A549 (cell line): ENCODE measurements around the gene ANXA5. TPM values are rescaled to one million over a fixed set of nuclear protein-coding genes. Genes with fewer than 3 reads are reported as not detected.
"Not testable (repeated sequence)": the region's sequence is repeated elsewhere in the genome, so short reads cannot be mapped to it uniquely, and the experiment has no call there.

Experiments
- ATAC-seq, 2 experiments: fragments of 200-7000 bp in 1 of 2; fragments of >200 bp in 1 of 2; cut with Nextera tagmentation in 1 of 2; cut with Tn5 transposase in 1 of 2; 3 replicates each; pipeline versions ENCODE4 v1.8.0 to v1.9.1; 2018 to 2020; ENCODE audit warnings: mild to moderate bottlenecking in 1 of 2, moderate library complexity in 1 of 2
- CTCF ChIA-PET: fragments of 300-600 bp; sonication (Branson Sonifier 250); formaldehyde crosslinking; extraction: SDS; loops from one replicate; lab custom pipeline; 2021; ENCODE audit warnings: antibody characterized with exemption, inconsistent platforms; lab: Yijun Ruan, JAX
- POLR2A ChIA-PET: fragments of 350-600 bp; formaldehyde crosslinking; extraction: SDS; loops from one replicate; lab custom pipeline; 2021; ENCODE audit warnings: antibody characterized with exemption, inconsistent platforms; lab: Yijun Ruan, JAX
- DNase-seq, 2 experiments: peaks; one replicate each; pipeline versions ENCODE4 v3.0.0 to v3.0.0-alpha.2; 2011 to 2016; ENCODE audit warnings: low read depth in 1 of 2, low spot score in 1 of 2
- FAIRE-seq: peaks from 2 replicates; lab custom pipeline; 2011; peaks lifted over from hg19 to GRCh38; lab: Jason Lieb, UNC
- H3K27ac ChIP-seq, 2 experiments: fragments of >200 bp; sonication (Bioruptor Twin); formaldehyde crosslinking; 3 replicates each; pipeline ENCODE4 v1.5.1; 2016 to 2017
- H3K4me1 ChIP-seq: fragments of >200 bp; sonication (Bioruptor Twin); formaldehyde crosslinking; 3 replicates; pipeline ENCODE4 v1.6.1; 2016
- H3K4me2 ChIP-seq: fragments of >200 bp; sonication (Bioruptor Twin); formaldehyde crosslinking; 3 replicates; pipeline ENCODE4 v1.6.1; 2016
- H3K4me3 ChIP-seq: fragments of >200 bp; sonication (Bioruptor Twin); formaldehyde crosslinking; 3 replicates; pipeline ENCODE4 v1.5.1; 2016
- H3K9me3 ChIP-seq: fragments of >200 bp; sonication (Bioruptor Twin); formaldehyde crosslinking; 3 replicates; pipeline ENCODE4 v1.6.1; 2016
- CBX2 ChIP-seq: fragments of 200-600 bp; sonication (generic); IDR thresholded peaks from 2 replicates; pipeline ENCODE4 v1.6.1; 2016; ENCODE audit warnings: low read depth, mild to moderate bottlenecking, borderline replicate concordance
- EP300 ChIP-seq, 2 experiments: fragments of >200 bp; sonication (Bioruptor Twin); formaldehyde crosslinking; IDR thresholded peaks; 2 replicates in 1 of 2; 3 replicates in 1 of 2; pipeline ENCODE4 v1.6.1; 2016 to 2017
- ESRRA ChIP-seq: fragments of 150-350 bp; IDR thresholded peaks from 2 replicates; pipeline ENCODE4 v1.6.1; 2014; ENCODE audit warnings: mild to moderate bottlenecking, low read length, borderline replicate concordance
- HES2 ChIP-seq: fragments of >200 bp; sonication (Bioruptor Twin); formaldehyde crosslinking; IDR thresholded peaks from 2 replicates; pipeline ENCODE4 v1.6.1; 2016
- HEYL ChIP-seq: fragments of 250-450 bp; sonication (Bioruptor Pico); IDR thresholded peaks from 2 replicates; pipeline ENCODE4 v1.8.0; 2021; ENCODE audit warnings: mild to moderate bottlenecking, moderate library complexity
- HOXA7 ChIP-seq: fragments of 250-450 bp; sonication (Bioruptor Pico); IDR thresholded peaks from 2 replicates; pipeline ENCODE4 v1.5.0; 2020; ENCODE audit warnings: mild to moderate bottlenecking, moderate library complexity
- HOXB13 ChIP-seq: fragments of 250-450 bp; sonication (Bioruptor Pico); IDR thresholded peaks from 2 replicates; pipeline ENCODE4 v1.5.0; 2020; ENCODE audit warnings: low read depth, mild to moderate bottlenecking, moderate library complexity
- JUN ChIP-seq, 2 experiments: fragments of >200 bp; sonication (Bioruptor Twin); formaldehyde crosslinking; IDR thresholded peaks; 2 replicates in 1 of 2; 3 replicates in 1 of 2; pipeline ENCODE4 v1.6.1; 2016 to 2017
- NPAS2 ChIP-seq: fragments of 250-450 bp; sonication (Bioruptor Pico); IDR thresholded peaks from 2 replicates; pipeline ENCODE4 v1.8.0; 2022; ENCODE audit warnings: mild to moderate bottlenecking, moderate library complexity, borderline replicate concordance
- NR3C1 ChIP-seq: fragments of >200 bp; sonication (Bioruptor Twin); formaldehyde crosslinking; IDR thresholded peaks from 3 replicates; pipeline ENCODE4 v1.6.1; 2017
- POLR2AphosphoS2 ChIP-seq: conservative IDR thresholded peaks from 2 replicates; pipeline ENCODE4 v1.6.1; 2012; ENCODE audit warnings: low read length, improper control_type of control experiment, inconsistent platforms
- RAD21 ChIP-seq, 2 experiments: fragments of >200 bp in 1 of 2; sonication (Bioruptor Twin) in 1 of 2; formaldehyde crosslinking in 1 of 2; IDR thresholded peaks in 1 of 2; conservative IDR thresholded peaks in 1 of 2; 2 replicates in 1 of 2; 3 replicates in 1 of 2; pipeline ENCODE4 v1.6.1; 2012 to 2018; ENCODE audit warnings: inconsistent platforms in 1 of 2
- SMC3 ChIP-seq: fragments of >200 bp; sonication (Bioruptor Twin); formaldehyde crosslinking; IDR thresholded peaks from 3 replicates; pipeline ENCODE4 v1.6.1; 2018; ENCODE audit warnings: inconsistent platforms
- TFCP2L1 ChIP-seq: fragments of 250-450 bp; sonication (Bioruptor Pico); IDR thresholded peaks from 2 replicates; pipeline ENCODE4 v1.5.0; 2021; ENCODE audit warnings: mild to moderate bottlenecking
- ZC3H11A ChIP-seq: fragments of 450-650 bp; IDR thresholded peaks from 2 replicates; pipeline ENCODE4 v1.6.1; 2014; ENCODE audit warnings: antibody characterized with exemption, mild to moderate bottlenecking
- WGBS: methylation state at CpG from one replicate; pipeline ENCODE4 v1.1.6; 2017; ENCODE audit errors: missing lambda C conversion rate; 5-methylcytosine and 5-hydroxymethylcytosine counted together
- polyA plus RNA-seq, 4 experiments: library from polyadenylated mRNA; depleted of rRNA in 3 of 4; stranded (reverse); fragments of >200 nt; fragmentation: RNase III in 1 of 4; extraction: RNeasy Plus Mini Kit Qiagen cat#74134 plus additional on column Dnase treatment in 1 of 4; gene quantifications; 2 replicates in 3 of 4; 3 replicates in 1 of 4; pipeline ENCODE4 v1.2.3, GENCODE V29; 2011 to 2017
- TF ChIP-seq, protein P1 (sequence below): fragments of >200 bp; sonication (Bioruptor Twin); formaldehyde crosslinking; IDR thresholded peaks from 3 replicates; pipeline ENCODE4 v1.5.1; 2016

Gene ANXA5
- polyA plus RNA-seq, 2 of the 4 experiments (the other 2 are of a cell fraction), result 356 to 441 TPM

GRCh38 chr4:121666091-121666679, 30.6 kb downstream of the ANXA5 start:
- ChIA-PET CTCF (interaction anchor here (1.1 kb wide), 1 partner anchor 9 kb away, joined by 3 read pairs; no protein-coding TSS in a partner anchor), POLR2A (no interaction called here)
- Histone ChIP-seq H3K27ac (no peak overlapping the region), H3K4me1 (peaks cover 7% of the 10 kb centered on the region), H3K4me3 (no peak overlapping the region), H3K9me3 (no peaks in the 10 kb centered on the region), H3K4me2 (no peak overlapping the region)
- DNase-seq (no peak), ATAC-seq (no peak), FAIRE-seq (no peak)
- TF ChIP-seq RAD21 (conservative IDR thresholded peaks at IDR 0.05 in 1 of 2, IDR thresholded peaks at IDR 0.05 in 1 of 2) (no peak), JUN (IDR thresholded peaks at IDR 0.05) (no peak), HES2 (no peak), HOXA7 (CRISPR knock-in tag) (no peak)

GRCh38 chr4:121665371-121665770, 31.4 kb downstream of the ANXA5 start:
- POLR2A ChIA-PET, result no interaction called here
- CTCF ChIA-PET, result interaction anchor here (1.1 kb wide), 1 partner anchor 9 kb away, joined by 3 read pairs; no protein-coding TSS in a partner anchor
- DNase-seq (no peak), ATAC-seq (no peak), FAIRE-seq (no peak)
- TF ChIP-seq EP300 (IDR thresholded peaks at IDR 0.05) (no peak), POLR2AphosphoS2 (no peak), ZC3H11A (no peak), TFCP2L1 (CRISPR knock-in tag) (no peak), NPAS2 (no peak), ESRRA (no peak), CBX2 (no peak), HOXB13 (CRISPR knock-in tag) (no peak), HEYL (CRISPR knock-in tag) (no peak), SMC3 (no peak)
- TF ChIP-seq, protein P1, sequence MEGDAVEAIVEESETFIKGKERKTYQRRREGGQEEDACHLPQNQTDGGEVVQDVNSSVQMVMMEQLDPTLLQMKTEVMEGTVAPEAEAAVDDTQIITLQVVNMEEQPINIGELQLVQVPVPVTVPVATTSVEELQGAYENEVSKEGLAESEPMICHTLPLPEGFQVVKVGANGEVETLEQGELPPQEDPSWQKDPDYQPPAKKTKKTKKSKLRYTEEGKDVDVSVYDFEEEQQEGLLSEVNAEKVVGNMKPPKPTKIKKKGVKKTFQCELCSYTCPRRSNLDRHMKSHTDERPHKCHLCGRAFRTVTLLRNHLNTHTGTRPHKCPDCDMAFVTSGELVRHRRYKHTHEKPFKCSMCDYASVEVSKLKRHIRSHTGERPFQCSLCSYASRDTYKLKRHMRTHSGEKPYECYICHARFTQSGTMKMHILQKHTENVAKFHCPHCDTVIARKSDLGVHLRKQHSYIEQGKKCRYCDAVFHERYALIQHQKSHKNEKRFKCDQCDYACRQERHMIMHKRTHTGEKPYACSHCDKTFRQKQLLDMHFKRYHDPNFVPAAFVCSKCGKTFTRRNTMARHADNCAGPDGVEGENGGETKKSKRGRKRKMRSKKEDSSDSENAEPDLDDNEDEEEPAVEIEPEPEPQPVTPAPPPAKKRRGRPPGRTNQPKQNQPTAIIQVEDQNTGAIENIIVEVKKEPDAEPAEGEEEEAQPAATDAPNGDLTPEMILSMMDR, result no peak
- Histone ChIP-seq H3K4me3 (no peak overlapping the region), H3K4me2 (no peak overlapping the region), H3K4me1 (peaks cover 7% of the 10 kb centered on the region), H3K9me3 (no peaks in the 10 kb centered on the region), H3K27ac (no peak overlapping the region)
- 62% methylated on average over 1 of the region's 3 CpGs for WGBS

- H3K4me2 ChIP-seq, result no peak overlapping the region
- H3K4me1 ChIP-seq, result no peaks in the 10 kb centered on the region
- no peak for DNase-seq
- no peak overlapping the region for H3K4me3 ChIP-seq
- H3K9me3 ChIP-seq, result no peaks in the 10 kb centered on the region
- POLR2A ChIA-PET, result no interaction called here
- CTCF ChIA-PET, result interaction anchor here (0.7 kb wide), 1 partner anchor 200 kb away, joined by 4 read pairs; no protein-coding TSS in a partner anchor
- no peak for FAIRE-seq
- no peak overlapping the region for H3K27ac ChIP-seq
- WGBS, result 82% methylated on average over 5 of the region's 5 CpGs
- TF ChIP-seq NR3C1, result no peak
- no peak for ATAC-seq
These were observed 34.6 kb downstream of the ANXA5 start for GRCh38 chr4:121662225-121662624.

- ATAC-seq, POLR2A ChIA-PET, FAIRE-seq, CTCF ChIA-PET, H3K9me3 ChIP-seq, H3K4me3 ChIP-seq, H3K4me2 ChIP-seq, H3K4me1 ChIP-seq, DNase-seq, H3K27ac ChIP-seq: not testable (repeated sequence)
- 80% methylated on average over 10 of the region's 10 CpGs for WGBS
These were observed 36.4 kb downstream of the ANXA5 start for GRCh38 chr4:121660175-121660933.
